Thyroid gland (tissue), 4 donors: ENCODE measurements around the gene ZAR1. TPM values are rescaled to one million over a fixed set of nuclear protein-coding genes. Genes with fewer than 3 reads are reported as not detected.

Source experiments
- DNase-seq, 2 donors: peaks; one replicate each; pipeline ENCODE4 v3.0.0-alpha.2; 2019
- H3K27ac ChIP-seq, 3 donors: fragments of 200-600 bp; sonication (generic); 1 replicate in 2 of 3; 2 replicates in 1 of 3; pipeline ENCODE4 v1.5.1; 2016 to 2019; ENCODE audit warnings: mild to moderate bottlenecking in 1 of 3, moderate library complexity in 1 of 3
- H3K27me3 ChIP-seq: fragments of 200-600 bp; sonication (generic); one replicate; pipeline ENCODE4 v1.5.1; 2019
- H3K36me3 ChIP-seq, 2 donors: fragments of 200-600 bp; sonication (generic); one replicate each; pipeline ENCODE4 v1.5.1; 2016 to 2019
- H3K4me1 ChIP-seq, 2 donors: fragments of 200-600 bp; sonication (generic); one replicate each; pipeline ENCODE4 v1.5.1; 2017 to 2019
- H3K4me3 ChIP-seq, 3 donors: fragments of 200-600 bp; sonication (generic); replicated peaks in 1 of 3; 1 replicate in 2 of 3; 2 replicates in 1 of 3; pipeline ENCODE4 v1.5.1; 2016; ENCODE audit warnings: mild to moderate bottlenecking in 1 of 3
- H3K9me3 ChIP-seq: fragments of 200-600 bp; sonication (generic); one replicate; pipeline ENCODE4 v1.5.1; 2017
- POLR2A ChIP-seq, 2 donors: fragments of 450-650 bp; IDR thresholded peaks; one replicate each; pipeline ENCODE4 v1.6.1; 2017; ENCODE audit warnings: antibody characterized with exemption in 2 of 2, mild to moderate bottlenecking in 2 of 2, moderate library complexity in 1 of 2
- WGBS, 2 donors: methylation state at CpG; one replicate each; pipeline ENCODE4 v1.1.5; 2017; 5-methylcytosine and 5-hydroxymethylcytosine counted together
- intact Hi-C: fragments of 100-400 bp; cut with DNase I; formaldehyde crosslinking; loops from one replicate; pipeline ENCODE4 v1.15.1; 2023
- total RNA-seq, 4 donors: library from RNA; depleted of rRNA; stranded (reverse); fragments of >200 nt; gene quantifications; one replicate each; pipeline ENCODE4 v1.2.3, GENCODE V29; 2016
- TF ChIP-seq, protein P1 (sequence below), 6 experiments: fragments of 200-600 bp in 3 of 6; fragments of 450-650 bp in 3 of 6; sonication (generic) in 3 of 6; IDR thresholded peaks; one replicate each; pipeline ENCODE4 v1.5.1; 2016 to 2019; ENCODE audit warnings: antibody characterized with exemption in 6 of 6, mild to moderate bottlenecking in 2 of 6, inconsistent platforms in 1 of 6, moderate library complexity in 1 of 6

Gene ZAR1
- total RNA-seq, 4 donors from 2014 or later = not detected

DNA sequence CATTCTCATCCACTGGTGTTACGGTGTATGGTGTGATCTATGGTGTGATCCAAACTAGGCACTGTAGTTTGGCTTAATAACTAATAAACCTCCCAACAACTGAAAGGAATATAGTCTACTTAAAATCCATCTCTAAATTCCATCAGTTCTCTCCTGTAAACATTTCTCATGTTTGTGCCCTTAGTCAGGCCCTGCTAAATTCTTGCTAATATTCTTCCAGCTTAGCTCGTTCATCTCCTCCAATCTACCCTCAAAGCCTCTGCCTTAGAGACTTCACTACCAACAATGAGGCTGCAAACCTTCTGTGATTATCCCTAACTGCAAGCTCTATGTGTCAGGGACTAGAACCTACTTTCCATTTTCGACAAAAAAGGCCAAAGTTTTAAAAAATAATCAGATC, 28.1 kb downstream of the ZAR1 start:
- WGBS, 2 donors = 94 to 99% methylated on average over 3 of the region's 3 CpGs
- intact Hi-C loops = no loop called here
- Histone ChIP-seq H3K27me3 (no peaks in the 10 kb centered on the region), H3K27ac (no peak overlapping the region), H3K4me3 (no peak overlapping the region), H3K9me3 (no peaks in the 10 kb centered on the region), H3K4me1 (no peaks in the 10 kb centered on the region), H3K36me3 (peaks cover 44 to 49% of the 10 kb centered on the region in 2 donors)
- no peak for DNase-seq
- TF ChIP-seq POLR2A (IDR thresholded peaks at IDR 0.05) = no peak
- TF ChIP-seq, protein P1, sequence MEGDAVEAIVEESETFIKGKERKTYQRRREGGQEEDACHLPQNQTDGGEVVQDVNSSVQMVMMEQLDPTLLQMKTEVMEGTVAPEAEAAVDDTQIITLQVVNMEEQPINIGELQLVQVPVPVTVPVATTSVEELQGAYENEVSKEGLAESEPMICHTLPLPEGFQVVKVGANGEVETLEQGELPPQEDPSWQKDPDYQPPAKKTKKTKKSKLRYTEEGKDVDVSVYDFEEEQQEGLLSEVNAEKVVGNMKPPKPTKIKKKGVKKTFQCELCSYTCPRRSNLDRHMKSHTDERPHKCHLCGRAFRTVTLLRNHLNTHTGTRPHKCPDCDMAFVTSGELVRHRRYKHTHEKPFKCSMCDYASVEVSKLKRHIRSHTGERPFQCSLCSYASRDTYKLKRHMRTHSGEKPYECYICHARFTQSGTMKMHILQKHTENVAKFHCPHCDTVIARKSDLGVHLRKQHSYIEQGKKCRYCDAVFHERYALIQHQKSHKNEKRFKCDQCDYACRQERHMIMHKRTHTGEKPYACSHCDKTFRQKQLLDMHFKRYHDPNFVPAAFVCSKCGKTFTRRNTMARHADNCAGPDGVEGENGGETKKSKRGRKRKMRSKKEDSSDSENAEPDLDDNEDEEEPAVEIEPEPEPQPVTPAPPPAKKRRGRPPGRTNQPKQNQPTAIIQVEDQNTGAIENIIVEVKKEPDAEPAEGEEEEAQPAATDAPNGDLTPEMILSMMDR (IDR thresholded peaks at IDR 0.05) = no peak

DNA sequence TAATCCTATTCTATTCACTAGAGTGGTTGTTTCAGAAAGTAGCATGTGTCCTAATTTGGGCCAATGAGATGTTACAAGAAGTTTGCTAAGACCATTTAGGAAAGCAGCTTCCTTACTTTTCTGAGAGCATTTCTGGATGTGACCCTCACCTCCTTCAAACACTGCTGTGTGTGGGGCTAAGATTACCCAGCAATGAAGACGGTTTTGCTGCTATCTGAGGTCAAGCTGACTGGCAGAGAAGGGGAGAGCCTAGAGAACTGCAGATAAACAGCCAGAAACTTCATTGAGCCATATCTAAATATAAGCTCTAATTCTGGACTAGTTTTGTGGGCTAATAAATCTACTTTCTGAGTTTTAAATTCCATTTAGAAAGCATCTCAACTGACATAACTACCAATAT, 36.4 kb downstream of the ZAR1 start:
- intact Hi-C loops = no loop called here
- no peak for TF ChIP-seq POLR2A (IDR thresholded peaks at IDR 0.05)
- TF ChIP-seq, protein P1 (IDR thresholded peaks at IDR 0.05) = no peak
- peaks cover 44 to 50% of the 10 kb centered on the region in 2 donors for H3K36me3 ChIP-seq
- H3K27ac ChIP-seq = no peak overlapping the region
- H3K4me3 ChIP-seq = no peak overlapping the region
- no peaks in the 10 kb centered on the region for H3K9me3 ChIP-seq
- WGBS, 2 donors = 92 to 100% methylated on average over 1 of the region's 1 CpG
- no peaks in the 10 kb centered on the region for H3K27me3 ChIP-seq
- H3K4me1 ChIP-seq = no peaks in the 10 kb centered on the region
- DNase-seq = no peak

DNA sequence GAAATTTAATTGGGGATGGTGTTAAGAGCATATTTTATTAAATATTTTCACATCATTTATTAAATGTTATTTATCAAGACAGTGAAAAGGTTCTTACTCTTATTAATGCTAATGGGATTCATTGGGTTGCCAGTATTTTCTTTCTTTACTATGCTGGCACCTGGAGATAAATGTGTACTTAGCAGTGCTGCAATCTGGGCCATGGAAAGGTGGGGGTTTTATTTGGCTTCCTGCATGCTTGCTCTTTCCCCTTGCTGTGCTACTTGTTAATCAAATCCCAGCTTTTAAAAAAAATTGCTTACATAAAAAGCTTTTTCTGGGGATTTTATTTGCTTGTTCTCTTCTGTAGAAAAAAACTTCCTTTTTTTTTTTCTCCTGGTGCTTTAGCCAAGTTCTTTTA, 48.3 kb downstream of the ZAR1 start:
- Histone ChIP-seq H3K4me1 (peaks cover 3 to 5% of the 10 kb centered on the region in 2 donors), H3K27ac (no peak overlapping the region), H3K4me3 (no peak overlapping the region), H3K9me3 (no peaks in the 10 kb centered on the region), H3K36me3 (peaks cover 16 to 21% of the 10 kb centered on the region in 2 donors), H3K27me3 (no peaks in the 10 kb centered on the region)
- TF ChIP-seq, protein P1 (IDR thresholded peaks at IDR 0.05) = no peak
- TF ChIP-seq POLR2A (IDR thresholded peaks at IDR 0.05) = no peak
- no peak for DNase-seq
- intact Hi-C loops = no loop called here

DNA sequence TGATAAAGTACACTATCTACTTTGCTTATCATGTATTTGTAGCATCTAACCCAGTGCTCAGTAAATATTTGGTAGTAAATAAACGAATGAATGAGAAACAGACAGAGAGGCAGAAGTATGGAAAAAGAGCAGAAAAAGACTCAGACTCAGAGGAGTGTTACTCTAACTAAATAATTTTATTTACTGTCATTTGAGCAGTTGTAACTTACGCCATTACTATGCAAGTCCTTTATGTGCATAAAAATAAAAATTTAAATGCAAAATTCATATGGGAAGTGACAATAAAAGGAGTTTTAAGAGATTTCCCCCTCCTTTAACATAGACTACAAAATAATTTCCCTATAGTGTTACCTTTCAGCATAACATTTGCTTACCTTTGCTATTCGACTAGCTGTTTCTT, 49.5 kb downstream of the ZAR1 start:
- Histone ChIP-seq H3K4me3 (no peak overlapping the region), H3K36me3 (peaks cover 16% of the 10 kb centered on the region in 2 donors), H3K27ac (no peak overlapping the region), H3K4me1 (peaks cover 3 to 10% of the 10 kb centered on the region in 2 donors), H3K27me3 (no peaks in the 10 kb centered on the region), H3K9me3 (no peaks in the 10 kb centered on the region)
- TF ChIP-seq POLR2A (IDR thresholded peaks at IDR 0.05) = no peak
- TF ChIP-seq, protein P1 (IDR thresholded peaks at IDR 0.05) = no peak
- DNase-seq = no peak
- 90% methylated on average over 3 of the region's 3 CpGs for WGBS, 2 donors
- intact Hi-C loops = no loop called here

DNA sequence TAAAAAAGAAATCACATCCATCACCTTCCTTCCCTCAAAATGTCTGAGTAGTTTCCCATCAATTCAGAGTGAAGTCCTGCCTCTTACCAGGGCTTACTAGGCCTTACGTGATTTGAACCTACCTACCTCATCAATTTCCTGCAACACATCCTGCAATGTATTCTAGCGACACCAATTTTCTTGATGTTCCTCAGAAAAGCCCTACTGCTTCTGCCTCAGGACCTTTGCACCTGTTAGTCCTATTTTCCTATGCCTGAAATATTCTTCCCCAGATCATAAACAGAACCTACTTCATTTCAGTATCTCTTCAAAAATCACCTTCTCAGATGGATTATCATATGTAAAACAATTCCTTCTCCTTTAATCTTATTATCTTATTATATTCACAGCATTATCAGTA, 52.8 kb downstream of the ZAR1 start:
- intact Hi-C loops = no loop called here
- DNase-seq = no peak
- WGBS, 2 donors = 96 to 99% methylated on average over 2 of the region's 2 CpGs

More for the DNA sequence above, 52.8 kb downstream of the ZAR1 start:
- no peak for TF ChIP-seq POLR2A (IDR thresholded peaks at IDR 0.05)
- TF ChIP-seq, protein P1 (IDR thresholded peaks at IDR 0.05) = no peak
- no peaks in the 10 kb centered on the region for H3K9me3 ChIP-seq
- H3K27ac ChIP-seq = no peak overlapping the region
- H3K27me3 ChIP-seq = no peaks in the 10 kb centered on the region
- peaks cover 16 to 19% of the 10 kb centered on the region in 2 donors for H3K36me3 ChIP-seq
- H3K4me1 ChIP-seq = peaks cover 3 to 10% of the 10 kb centered on the region in 2 donors
- H3K4me3 ChIP-seq = no peak overlapping the region
